Panc1 (cell line): Measurements from ENCODE around the gene SIAH1. TPM values are rescaled to one million over a fixed set of nuclear protein-coding genes. Genes with fewer than 3 reads are reported as not detected.

Experiments used
- ATAC-seq: fragments of 200-7000 bp; cut with Tn5 transposase; 2 replicates; pipeline ENCODE4 v1.9.1; 2020; ENCODE audit warnings: mild to moderate bottlenecking, moderate library complexity
- BruUV-seq: library from RNA; stranded (reverse); fragments of 400-500 nt; replicated peaks from 2 replicates; lab custom pipeline; 2021; lab: Mats Ljungman, UMichigan
- CTCF ChIA-PET: fragments of 300-600 bp; sonication (Branson Sonifier 250); formaldehyde crosslinking; loops from one replicate; lab custom pipeline; 2022; ENCODE audit warnings: antibody characterized with exemption; lab: Charles Lee
- POLR2A ChIA-PET: fragments of 300-600 bp; sonication (Branson Sonifier 250); formaldehyde crosslinking; loops from one replicate; lab custom pipeline; 2022; ENCODE audit warnings: antibody characterized with exemption; lab: Charles Lee
- DNase-seq: peaks from one replicate; pipeline ENCODE4 v3.0.0-alpha.2; 2010; ENCODE audit warnings: low read depth, low spot score
- H3K27ac ChIP-seq: 2 replicates; pipeline ENCODE4 v1.5.1; 2011; ENCODE audit warnings: mild to moderate bottlenecking, low read length, inconsistent platforms
- H3K27me3 ChIP-seq: fragments of 200-500 bp; sonication (Bioruptor generic); 2 replicates; pipeline ENCODE4 v1.6.0; 2014; ENCODE audit warnings: low read length, inconsistent platforms; ENCODE audit not compliant: control insufficient read depth, insufficient read depth
- H3K36me3 ChIP-seq: fragments of 200-500 bp; sonication (Bioruptor generic); 2 replicates; pipeline ENCODE4 v1.5.1; 2014; ENCODE audit warnings: inconsistent platforms, mild to moderate bottlenecking, low read length, moderate library complexity; ENCODE audit not compliant: control insufficient read depth, insufficient read depth
- H3K4me1 ChIP-seq: 2 replicates; pipeline ENCODE4 v1.5.1; 2011; ENCODE audit warnings: inconsistent platforms, mild to moderate bottlenecking, low read length, moderate library complexity; ENCODE audit not compliant: control insufficient read depth, insufficient read depth
- H3K4me3 ChIP-seq, 2 experiments: 2 replicates each; pipeline ENCODE4 v1.5.1; 2011 to 2012; ENCODE audit warnings: low read depth in 2 of 2, low read length in 2 of 2, mild to moderate bottlenecking in 2 of 2, inconsistent platforms in 1 of 2, moderate library complexity in 1 of 2
- H3K9me3 ChIP-seq: fragments of 200-500 bp; sonication (Bioruptor generic); 2 replicates; pipeline ENCODE4 v1.5.1; 2014; ENCODE audit warnings: low read depth, mild to moderate bottlenecking, inconsistent platforms, low read length, moderate library complexity; ENCODE audit not compliant: control insufficient read depth, insufficient read depth
- POLR2AphosphoS5 ChIP-seq: IDR thresholded peaks from 2 replicates; pipeline ENCODE4 v1.6.1; 2012; ENCODE audit warnings: mild to moderate bottlenecking, low read depth, low read length, moderate library complexity
- SIN3A ChIP-seq: IDR thresholded peaks from 2 replicates; pipeline ENCODE4 v1.6.1; 2012; ENCODE audit warnings: low read depth, mild to moderate bottlenecking, low read length, moderate library complexity, borderline replicate concordance; ENCODE audit not compliant: insufficient read depth
- TCF7L2 ChIP-seq: IDR thresholded peaks from 2 replicates; pipeline ENCODE4 v1.6.1; 2011; ENCODE audit warnings: mild to moderate bottlenecking, low read depth, low read length, inconsistent platforms
- in situ Hi-C: cut with HindIII; loops from 2 replicates; pipeline ENCODE4 v1.10.0; 2016; ENCODE audit warnings: low sequenced_read_pairs, low pct_unique_long_range_greater_than_20kb
- intact Hi-C: fragments of 100-400 bp; cut with micrococcal nuclease; formaldehyde crosslinking; loops from one replicate; pipeline ENCODE4 v1.10.0; 2022; ENCODE audit not compliant: unreplicated experiment
- total RNA-seq: library from RNA; stranded (reverse); gene quantifications from one replicate; pipeline ENCODE4 v1.2.1, GENCODE V29; 2021; ENCODE audit not compliant: unreplicated experiment
- TF ChIP-seq, protein P1 (sequence below), 2 experiments: IDR thresholded peaks; 2 replicates each; pipeline ENCODE4 v1.6.1; 2011 to 2012; ENCODE audit warnings: low read depth in 2 of 2, control low read depth in 1 of 2, low read length in 1 of 2, mild to moderate bottlenecking in 1 of 2, moderate library complexity in 1 of 2; ENCODE audit not compliant: insufficient read depth in 1 of 2
- TF ChIP-seq, protein P2 (sequence below): fragments of 450-650 bp; IDR thresholded peaks from 2 replicates; pipeline ENCODE4 v1.5.1; 2017; ENCODE audit warnings: mild to moderate bottlenecking

The SIAH1 gene
- total RNA-seq, 1 experiment from 2014 or later: 18.8 TPM

- DNase-seq: no peak
- intact Hi-C loops: no loop called here
- POLR2A ChIA-PET: no interaction called here
- Histone ChIP-seq H3K4me1 (no peaks in the 10 kb centered on the region), H3K4me3 (no peak overlapping the region), H3K27ac (no peak overlapping the region), H3K36me3 (0 out of 2 replicates have a peak, but pooled peaks cover 3% of the 10 kb centered on the region), H3K27me3 (no peaks in the 10 kb centered on the region), H3K9me3 (no peaks in the 10 kb centered on the region)
- TF ChIP-seq, protein P1, sequence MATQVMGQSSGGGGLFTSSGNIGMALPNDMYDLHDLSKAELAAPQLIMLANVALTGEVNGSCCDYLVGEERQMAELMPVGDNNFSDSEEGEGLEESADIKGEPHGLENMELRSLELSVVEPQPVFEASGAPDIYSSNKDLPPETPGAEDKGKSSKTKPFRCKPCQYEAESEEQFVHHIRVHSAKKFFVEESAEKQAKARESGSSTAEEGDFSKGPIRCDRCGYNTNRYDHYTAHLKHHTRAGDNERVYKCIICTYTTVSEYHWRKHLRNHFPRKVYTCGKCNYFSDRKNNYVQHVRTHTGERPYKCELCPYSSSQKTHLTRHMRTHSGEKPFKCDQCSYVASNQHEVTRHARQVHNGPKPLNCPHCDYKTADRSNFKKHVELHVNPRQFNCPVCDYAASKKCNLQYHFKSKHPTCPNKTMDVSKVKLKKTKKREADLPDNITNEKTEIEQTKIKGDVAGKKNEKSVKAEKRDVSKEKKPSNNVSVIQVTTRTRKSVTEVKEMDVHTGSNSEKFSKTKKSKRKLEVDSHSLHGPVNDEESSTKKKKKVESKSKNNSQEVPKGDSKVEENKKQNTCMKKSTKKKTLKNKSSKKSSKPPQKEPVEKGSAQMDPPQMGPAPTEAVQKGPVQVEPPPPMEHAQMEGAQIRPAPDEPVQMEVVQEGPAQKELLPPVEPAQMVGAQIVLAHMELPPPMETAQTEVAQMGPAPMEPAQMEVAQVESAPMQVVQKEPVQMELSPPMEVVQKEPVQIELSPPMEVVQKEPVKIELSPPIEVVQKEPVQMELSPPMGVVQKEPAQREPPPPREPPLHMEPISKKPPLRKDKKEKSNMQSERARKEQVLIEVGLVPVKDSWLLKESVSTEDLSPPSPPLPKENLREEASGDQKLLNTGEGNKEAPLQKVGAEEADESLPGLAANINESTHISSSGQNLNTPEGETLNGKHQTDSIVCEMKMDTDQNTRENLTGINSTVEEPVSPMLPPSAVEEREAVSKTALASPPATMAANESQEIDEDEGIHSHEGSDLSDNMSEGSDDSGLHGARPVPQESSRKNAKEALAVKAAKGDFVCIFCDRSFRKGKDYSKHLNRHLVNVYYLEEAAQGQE (IDR thresholded peaks at IDR 0.05; ENCODE audit: insufficient read depth in 1 of 2, low read depth in 2 of 2, low read length in 1 of 2): no peak
- TF ChIP-seq, protein P2, sequence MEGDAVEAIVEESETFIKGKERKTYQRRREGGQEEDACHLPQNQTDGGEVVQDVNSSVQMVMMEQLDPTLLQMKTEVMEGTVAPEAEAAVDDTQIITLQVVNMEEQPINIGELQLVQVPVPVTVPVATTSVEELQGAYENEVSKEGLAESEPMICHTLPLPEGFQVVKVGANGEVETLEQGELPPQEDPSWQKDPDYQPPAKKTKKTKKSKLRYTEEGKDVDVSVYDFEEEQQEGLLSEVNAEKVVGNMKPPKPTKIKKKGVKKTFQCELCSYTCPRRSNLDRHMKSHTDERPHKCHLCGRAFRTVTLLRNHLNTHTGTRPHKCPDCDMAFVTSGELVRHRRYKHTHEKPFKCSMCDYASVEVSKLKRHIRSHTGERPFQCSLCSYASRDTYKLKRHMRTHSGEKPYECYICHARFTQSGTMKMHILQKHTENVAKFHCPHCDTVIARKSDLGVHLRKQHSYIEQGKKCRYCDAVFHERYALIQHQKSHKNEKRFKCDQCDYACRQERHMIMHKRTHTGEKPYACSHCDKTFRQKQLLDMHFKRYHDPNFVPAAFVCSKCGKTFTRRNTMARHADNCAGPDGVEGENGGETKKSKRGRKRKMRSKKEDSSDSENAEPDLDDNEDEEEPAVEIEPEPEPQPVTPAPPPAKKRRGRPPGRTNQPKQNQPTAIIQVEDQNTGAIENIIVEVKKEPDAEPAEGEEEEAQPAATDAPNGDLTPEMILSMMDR: no peak
- TF ChIP-seq TCF7L2 (no peak), POLR2AphosphoS5 (no peak), SIN3A (no peak)
- in situ Hi-C loops: no loop called here
- BruUV-seq: no TSS peak
- CTCF ChIA-PET: no interaction called here
- no peak for ATAC-seq
Observed at GRCh38 chr16:48347191-48347865, 37.9 kb downstream of the SIAH1 start.

- intact Hi-C loops (no loop called here), in situ Hi-C loops (no loop called here)
- ATAC-seq: no peak
- Histone ChIP-seq H3K27ac (no peak overlapping the region), H3K4me3 (no peak overlapping the region), H3K9me3 (no peaks in the 10 kb centered on the region), H3K4me1 (no peaks in the 10 kb centered on the region), H3K36me3 (no peaks in the 10 kb centered on the region), H3K27me3 (no peaks in the 10 kb centered on the region)
- BruUV-seq: no TSS peak
- no peak for DNase-seq
- ChIA-PET CTCF (no interaction called here), POLR2A (no interaction called here)
- TF ChIP-seq TCF7L2: no peak
- TF ChIP-seq, protein P1 (IDR thresholded peaks at IDR 0.05; ENCODE audit: insufficient read depth in 1 of 2, low read depth in 2 of 2, low read length in 1 of 2): no peak
- no peak for TF ChIP-seq POLR2AphosphoS5
- TF ChIP-seq, protein P2: no peak
- TF ChIP-seq SIN3A: no peak
Observed at GRCh38 chr16:48342591-48342990, 42.6 kb downstream of the SIAH1 start.
